ENCODE data around the gene NAXE. TPM values are rescaled to one million over a fixed set of nuclear protein-coding genes. Genes with fewer than 3 reads are reported as not detected.
"Not testable (repeated sequence)": the region's sequence is repeated elsewhere in the genome, so short reads cannot be mapped to it uniquely, and the experiment has no call there.

NAXE gene
- total RNA-seq, 1 donor from 2014 or later, result 55.1 TPM

- no peak for DNase-seq (ENCODE audit: low spot score)
These were observed 1.5 kb downstream of the NAXE start for GRCh38 chr1:156592910-156593660.

DNA sequence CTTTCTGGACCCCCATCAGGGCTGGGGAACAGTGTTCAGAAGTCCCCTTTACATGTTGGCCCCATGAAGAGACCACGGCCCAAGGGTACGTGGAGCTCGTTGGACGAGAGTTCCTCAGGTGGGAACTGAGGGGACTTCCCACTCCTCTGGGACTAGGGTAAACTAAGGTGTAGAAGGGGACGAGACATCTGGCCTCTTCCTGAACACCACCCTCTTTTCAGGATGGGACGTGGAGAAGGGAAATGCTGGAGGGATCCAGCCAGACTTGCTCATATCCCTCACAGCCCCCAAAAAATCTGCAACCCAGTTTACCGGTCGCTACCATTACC is 2.0 kb downstream of the NAXE start:
- no peak for DNase-seq (ENCODE audit: low spot score)

- DNase-seq (ENCODE audit: low spot score), result no peak
These were observed 2.6 kb downstream of the NAXE start for GRCh38 chr1:156594190-156594589.

DNA sequence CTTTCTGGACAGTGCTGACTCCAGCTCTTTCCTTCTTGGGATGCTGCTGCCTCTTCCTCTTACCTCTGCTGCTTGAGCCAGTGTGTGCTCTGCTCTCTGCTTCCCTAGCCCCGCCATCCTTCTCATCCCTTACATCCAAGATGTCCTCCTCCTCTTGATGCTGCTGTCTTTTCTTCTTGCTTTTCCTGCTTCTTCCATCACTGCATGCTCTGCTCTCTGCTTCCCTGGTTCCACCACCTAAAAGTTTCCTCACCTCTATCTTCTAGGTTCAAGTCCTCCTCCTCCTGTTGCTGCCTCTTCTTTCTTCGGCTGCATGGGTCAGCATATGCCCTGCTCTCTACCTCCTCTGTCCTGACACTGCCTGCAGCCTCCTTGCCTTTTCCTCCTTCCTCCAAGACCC is 3.4 kb downstream of the NAXE start:
- no peak for DNase-seq (ENCODE audit: low spot score)

DNA sequence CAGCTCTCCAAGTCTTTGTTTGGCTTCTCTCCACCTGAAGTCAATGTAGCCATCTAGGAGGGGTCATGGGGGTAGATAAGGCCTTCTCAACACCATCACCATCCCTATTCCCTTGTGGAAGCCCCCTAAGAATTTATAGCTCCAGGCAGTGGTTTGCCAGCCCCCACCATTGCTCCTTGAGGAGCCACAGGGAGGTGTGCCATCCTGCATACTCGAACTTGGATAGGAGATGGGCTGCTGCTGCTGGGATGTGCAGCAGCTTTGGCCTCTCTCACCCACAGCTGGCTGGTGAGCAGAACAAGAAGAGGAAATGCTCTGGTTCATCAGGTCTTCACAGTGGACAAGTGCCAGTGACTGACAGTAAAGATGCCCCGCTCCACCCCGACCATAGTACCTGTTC is 4.8 kb downstream of the NAXE start:
- DNase-seq (ENCODE audit: low spot score), result no peak

- no peak for DNase-seq (ENCODE audit: low spot score)
These were observed 6.5 kb downstream of the NAXE start for GRCh38 chr1:156598125-156598524.

GRCh38 chr1:156598731-156599432 is 7.3 kb downstream of the NAXE start:
- DNase-seq (ENCODE audit: low spot score), result no peak

- no peak for DNase-seq (ENCODE audit: low spot score)
These were observed 8.2 kb downstream of the NAXE start for GRCh38 chr1:156599811-156600210.

DNA sequence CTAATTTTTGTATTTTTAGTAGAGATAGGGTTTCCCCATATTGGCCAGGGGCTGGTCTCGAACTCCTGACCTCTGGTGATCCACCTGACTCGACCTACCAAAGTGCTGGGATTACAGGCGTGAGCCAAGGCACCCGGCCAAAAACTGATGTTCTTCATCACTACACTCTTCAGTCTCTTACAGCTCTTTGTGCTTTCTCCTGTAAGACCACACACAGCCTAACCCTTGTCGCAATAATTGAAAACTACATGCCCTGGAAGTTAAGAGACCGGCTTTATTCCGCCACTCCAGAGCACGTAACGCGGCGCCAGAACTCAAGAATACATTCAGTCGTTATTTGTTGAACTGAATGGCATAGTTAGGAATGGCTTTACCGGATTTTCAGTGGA is 9.2 kb downstream of the NAXE start:
- no peak for DNase-seq (ENCODE audit: low spot score)

DNA sequence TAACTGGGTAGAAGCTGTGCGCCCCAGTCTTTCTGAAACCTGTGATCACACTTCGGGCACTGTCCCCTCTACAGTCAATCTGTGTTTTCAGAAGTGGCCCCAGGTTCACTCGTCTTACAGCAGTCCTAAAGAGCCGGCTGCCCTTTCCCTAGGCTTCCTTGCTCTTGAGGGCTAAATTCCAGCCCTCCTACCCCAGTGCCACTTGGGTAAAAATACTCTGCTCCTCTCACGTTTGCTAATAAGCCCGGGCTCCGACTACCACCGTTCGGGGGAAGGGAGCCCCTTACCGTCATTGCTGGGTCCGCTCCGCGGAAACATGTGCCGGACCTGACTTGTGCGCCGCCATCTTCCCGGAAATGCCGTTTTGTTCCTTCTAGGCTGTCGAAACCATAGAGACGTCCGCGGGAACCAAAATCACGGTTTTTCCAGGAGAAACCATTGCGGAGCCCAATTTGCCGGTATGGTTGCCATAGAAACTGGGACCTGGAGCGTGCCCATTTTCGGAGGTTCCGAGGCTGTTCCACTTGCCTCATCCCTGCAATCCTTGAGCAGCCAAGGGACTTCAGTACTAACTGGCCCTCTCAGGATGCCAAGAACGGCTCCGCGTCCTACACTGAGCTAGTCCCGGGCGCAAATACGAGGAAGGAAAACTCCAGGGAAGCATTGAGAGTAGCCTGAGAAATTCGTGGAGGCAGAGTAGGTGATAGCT is 9.7 kb downstream of the NAXE start, which contains the start of gene GPATCH4:
GPATCH4 (minus strand) TSS at position 358 of the 709 bp plus-strand sequence.
- DNase-seq (ENCODE audit: low spot score), result peak; percentile 93

GRCh38 chr1:156601892-156602291 is 10.3 kb downstream of the NAXE start:
- DNase-seq (ENCODE audit: low spot score), result no peak

DNA sequence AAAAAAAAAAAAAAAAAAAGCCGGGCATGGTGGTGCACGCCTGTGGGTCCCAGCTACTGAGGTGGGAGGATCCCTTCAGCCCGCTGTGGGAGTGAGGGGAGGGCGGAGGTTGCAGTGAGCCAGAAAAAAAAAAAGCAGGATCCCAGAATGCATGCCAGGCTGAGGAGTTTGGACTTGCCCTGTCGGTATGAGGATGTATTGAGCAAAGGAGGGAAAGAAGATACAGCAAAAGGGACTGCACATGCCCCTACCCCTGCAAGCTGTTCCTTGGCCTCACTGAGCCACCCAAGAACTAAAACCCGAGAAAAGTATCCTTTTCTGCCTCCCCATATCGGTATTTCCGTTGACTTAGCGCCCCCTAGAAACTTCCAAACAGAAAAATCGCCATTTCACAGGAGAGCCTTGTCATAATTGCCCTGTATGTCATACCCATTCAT is 11.0 kb downstream of the NAXE start:
- no peak for DNase-seq (ENCODE audit: low spot score)

DNA sequence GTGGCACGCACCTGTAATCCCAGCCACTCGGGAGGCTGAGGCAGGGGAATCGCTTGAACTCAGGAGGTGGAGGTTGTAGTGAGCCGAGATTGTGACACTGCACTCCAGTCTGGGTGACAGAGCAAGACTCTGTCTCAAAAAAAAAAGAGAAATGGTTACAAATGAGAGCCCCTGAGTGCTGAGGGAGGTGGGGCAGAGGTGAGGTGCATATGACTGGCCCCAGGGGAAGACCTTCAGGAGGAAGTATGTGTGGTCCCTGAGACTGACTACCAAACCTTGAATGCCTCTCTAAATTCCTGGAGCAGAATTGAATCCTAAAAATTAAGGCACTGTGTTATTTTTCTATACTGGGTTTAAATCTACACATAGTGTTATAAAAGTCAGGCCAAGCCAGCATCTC is 15.8 kb downstream of the NAXE start:
- DNase-seq (ENCODE audit: low spot score), result not testable (repeated sequence)

GRCh38 chr1:156608036-156608674 is 16.6 kb downstream of the NAXE start:
- no peak for DNase-seq (ENCODE audit: low spot score)

DNA sequence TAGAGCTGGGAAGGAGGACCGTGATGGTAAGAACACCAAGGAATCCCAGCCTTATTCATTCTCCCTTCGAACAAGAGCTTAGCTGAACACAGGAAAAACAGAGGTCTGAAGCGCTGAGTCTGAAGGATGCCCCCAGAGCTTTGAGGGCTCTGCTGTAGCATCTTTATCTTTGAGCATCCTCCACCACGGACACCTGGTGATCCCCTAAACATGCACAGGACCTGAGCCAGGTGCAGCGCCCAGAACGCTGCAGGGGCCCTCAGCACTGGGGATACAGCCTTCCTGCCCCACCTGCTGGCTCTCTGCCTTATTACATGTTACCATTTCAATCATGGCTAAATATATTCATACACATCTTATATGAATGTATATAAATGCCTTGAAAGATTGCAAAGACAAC is 17.4 kb downstream of the NAXE start:
- DNase-seq (ENCODE audit: low spot score), result no peak

- DNase-seq (ENCODE audit: low spot score), result not testable (repeated sequence)
These were observed 18.5 kb downstream of the NAXE start for GRCh38 chr1:156610072-156610471.

DNA sequence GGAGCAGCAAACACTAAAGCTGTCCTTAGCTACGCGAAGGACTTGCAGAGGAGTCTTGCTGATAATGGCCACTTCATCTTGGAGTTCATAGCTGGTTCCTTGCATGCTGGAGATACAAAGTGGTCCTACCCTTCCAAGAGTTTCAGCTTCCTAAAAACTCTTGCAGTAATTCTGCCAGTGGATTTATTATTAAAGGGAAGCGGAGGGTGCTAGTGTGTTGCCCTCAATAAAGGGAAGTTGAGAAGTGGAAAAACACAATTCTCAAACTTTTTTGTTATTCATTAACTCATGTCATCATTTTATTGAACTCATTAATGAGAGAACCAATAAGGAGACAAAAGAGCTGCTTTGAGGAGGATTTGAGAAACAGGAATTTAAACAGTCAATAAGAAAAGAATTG is 21.1 kb downstream of the NAXE start:
- DNase-seq (ENCODE audit: low spot score), result no peak

DNA sequence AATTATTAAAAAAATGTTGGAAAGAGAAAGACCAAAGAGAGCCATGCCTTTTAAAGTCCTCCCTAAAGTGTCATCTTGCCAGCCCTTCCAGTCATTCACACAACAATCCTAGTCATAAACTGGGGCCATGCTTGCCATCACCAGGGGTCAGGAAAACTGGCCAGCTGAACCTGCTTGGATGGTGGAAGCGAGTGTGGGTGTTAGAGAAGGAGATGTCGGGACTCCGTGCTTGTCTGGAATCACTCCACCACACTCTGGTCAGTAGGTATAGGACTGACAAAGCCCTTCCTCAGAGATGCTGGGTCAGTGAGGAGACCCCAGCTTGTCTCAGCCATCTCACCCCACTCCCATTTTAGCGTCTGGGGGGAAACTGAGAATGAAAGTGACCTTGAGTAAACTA is 24.4 kb downstream of the NAXE start:
- no peak for DNase-seq (ENCODE audit: low spot score)

- no peak for DNase-seq (ENCODE audit: low spot score)
These were observed 24.9 kb downstream of the NAXE start for GRCh38 chr1:156616463-156616862.

- DNase-seq (ENCODE audit: low spot score), result no peak
These were observed 27.4 kb downstream of the NAXE start, which contains the start of gene HAPLN2 for GRCh38 chr1:156618853-156619581. Gene HAPLN2, plus strand, starts transcription at chr1:156619415. Its CDS starts 4,076 bp downstream, at chr1:156623491.

GRCh38 chr1:156619582-156619955 is 28.0 kb downstream of the NAXE start:
- DNase-seq (ENCODE audit: low spot score), result no peak

Data from mesenteric fat pad (tissue), 1 donor.